AG04449 (cell line): ENCODE data around the gene AGBL4.
"Not testable (repeated sequence)": the region's sequence is repeated elsewhere in the genome, so short reads cannot be mapped to it uniquely, and the experiment has no call there.

Experiments used
- CTCF ChIA-PET: fragments of 350-600 bp; formaldehyde crosslinking; extraction: SDS; loops from one replicate; lab custom pipeline; 2021; ENCODE audit warnings: antibody characterized with exemption; lab: Yijun Ruan, JAX
- POLR2A ChIA-PET: fragments of 400-600, 350-600 bp; formaldehyde crosslinking; extraction: SDS; loops from one replicate; lab custom pipeline; 2020; ENCODE audit warnings: antibody characterized with exemption, inconsistent platforms; lab: Yijun Ruan, JAX
- DNase-seq: peaks from one replicate; pipeline ENCODE4 v3.0.0-alpha.2; 2010; ENCODE audit warnings: low read depth, low spot score
- H3K4me3 ChIP-seq: 2 replicates; pipeline ENCODE4 v1.5.1; 2011; ENCODE audit warnings: low read depth, mild to moderate bottlenecking, control low read depth, low read length
- TF ChIP-seq, protein P1 (sequence below): IDR thresholded peaks from one replicate; pipeline ENCODE4 v1.5.1; 2011; ENCODE audit warnings: mild to moderate bottlenecking, moderate library complexity, low read length, control low read depth, inconsistent platforms; ENCODE audit not compliant: insufficient read depth; ENCODE audit errors: missing control alignments

AGBL4 gene

DNA sequence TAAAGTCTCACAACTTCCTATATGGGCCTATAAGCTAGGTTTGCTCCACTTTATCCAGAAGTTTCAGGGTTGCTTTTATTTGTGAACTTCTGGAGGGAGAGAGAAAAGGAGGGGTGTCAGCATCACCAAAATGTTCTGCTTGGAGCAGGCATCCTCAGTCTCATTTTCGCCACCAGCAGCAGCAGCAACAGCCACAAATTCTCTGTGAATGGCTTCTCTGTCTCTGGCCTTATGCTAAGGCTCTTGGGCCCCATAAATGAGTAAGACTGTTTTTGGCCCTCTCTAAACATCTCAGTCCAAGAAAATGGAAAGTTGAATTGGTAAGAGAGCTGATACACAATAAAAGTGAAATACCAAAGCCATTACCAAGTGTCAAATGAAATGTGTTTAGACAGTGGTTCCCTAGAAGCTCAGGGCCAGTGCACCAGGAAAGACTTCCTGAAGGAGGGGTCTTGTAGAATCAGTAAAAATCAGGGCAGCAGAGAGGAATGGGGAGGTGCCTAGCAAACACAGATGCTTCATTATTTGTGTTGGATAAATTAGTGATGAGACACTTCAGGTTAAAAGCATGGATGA, 1498.8 kb downstream of the AGBL4 start:
- no peak overlapping the region for H3K4me3 ChIP-seq
- ChIA-PET POLR2A (no interaction called here), CTCF (no interaction called here)
- DNase-seq = no peak
- TF ChIP-seq, protein P1, sequence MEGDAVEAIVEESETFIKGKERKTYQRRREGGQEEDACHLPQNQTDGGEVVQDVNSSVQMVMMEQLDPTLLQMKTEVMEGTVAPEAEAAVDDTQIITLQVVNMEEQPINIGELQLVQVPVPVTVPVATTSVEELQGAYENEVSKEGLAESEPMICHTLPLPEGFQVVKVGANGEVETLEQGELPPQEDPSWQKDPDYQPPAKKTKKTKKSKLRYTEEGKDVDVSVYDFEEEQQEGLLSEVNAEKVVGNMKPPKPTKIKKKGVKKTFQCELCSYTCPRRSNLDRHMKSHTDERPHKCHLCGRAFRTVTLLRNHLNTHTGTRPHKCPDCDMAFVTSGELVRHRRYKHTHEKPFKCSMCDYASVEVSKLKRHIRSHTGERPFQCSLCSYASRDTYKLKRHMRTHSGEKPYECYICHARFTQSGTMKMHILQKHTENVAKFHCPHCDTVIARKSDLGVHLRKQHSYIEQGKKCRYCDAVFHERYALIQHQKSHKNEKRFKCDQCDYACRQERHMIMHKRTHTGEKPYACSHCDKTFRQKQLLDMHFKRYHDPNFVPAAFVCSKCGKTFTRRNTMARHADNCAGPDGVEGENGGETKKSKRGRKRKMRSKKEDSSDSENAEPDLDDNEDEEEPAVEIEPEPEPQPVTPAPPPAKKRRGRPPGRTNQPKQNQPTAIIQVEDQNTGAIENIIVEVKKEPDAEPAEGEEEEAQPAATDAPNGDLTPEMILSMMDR = no peak

DNA sequence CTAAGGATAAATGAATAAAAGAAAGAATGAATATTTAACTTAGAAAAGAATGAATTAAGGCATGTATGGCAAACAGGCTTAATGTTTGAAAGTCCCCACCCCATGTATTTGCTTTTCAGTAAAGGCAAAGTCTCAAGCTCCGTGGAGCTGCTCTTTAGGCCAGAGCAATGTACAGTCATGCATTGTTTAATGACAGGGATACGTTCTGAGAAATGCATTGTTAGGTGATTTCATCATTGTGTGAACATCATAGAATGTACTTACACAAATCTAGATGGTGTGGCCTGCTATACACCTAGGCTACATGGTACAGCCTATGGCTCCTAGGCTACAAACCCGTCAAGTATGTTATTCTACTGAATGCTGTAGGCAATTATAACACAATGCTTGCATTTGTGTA, 1500.2 kb downstream of the AGBL4 start:
- no peak for DNase-seq
- no peak overlapping the region for H3K4me3 ChIP-seq
- CTCF ChIA-PET = no interaction called here
- TF ChIP-seq, protein P1 = no peak
- POLR2A ChIA-PET = no interaction called here

DNA sequence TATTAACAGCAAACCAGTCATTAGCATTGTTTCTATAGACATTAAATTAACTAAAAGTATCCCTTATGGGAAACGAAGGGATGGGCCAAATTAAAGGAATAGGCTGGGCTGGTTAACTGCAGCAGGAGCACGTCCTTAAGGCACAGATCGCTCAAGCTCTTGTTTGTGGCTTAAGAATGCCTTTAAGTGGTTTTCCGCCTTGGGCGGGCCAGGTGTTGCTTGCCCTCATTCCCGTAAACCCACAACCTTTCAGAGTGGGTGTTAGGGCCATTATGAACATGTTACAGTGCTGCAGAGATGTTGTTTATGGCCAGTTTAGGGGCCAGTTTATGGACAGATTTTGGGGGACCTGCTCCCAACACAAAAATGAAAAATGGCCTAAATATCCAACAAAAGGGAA, 1503.9 kb downstream of the AGBL4 start:
- POLR2A ChIA-PET, H3K4me3 ChIP-seq, DNase-seq: not testable (repeated sequence)
- CTCF ChIA-PET = interaction anchor here (1.6 kb wide), 1 partner anchor 22 kb away, joined by 4 read pairs; no protein-coding TSS in a partner anchor

DNA sequence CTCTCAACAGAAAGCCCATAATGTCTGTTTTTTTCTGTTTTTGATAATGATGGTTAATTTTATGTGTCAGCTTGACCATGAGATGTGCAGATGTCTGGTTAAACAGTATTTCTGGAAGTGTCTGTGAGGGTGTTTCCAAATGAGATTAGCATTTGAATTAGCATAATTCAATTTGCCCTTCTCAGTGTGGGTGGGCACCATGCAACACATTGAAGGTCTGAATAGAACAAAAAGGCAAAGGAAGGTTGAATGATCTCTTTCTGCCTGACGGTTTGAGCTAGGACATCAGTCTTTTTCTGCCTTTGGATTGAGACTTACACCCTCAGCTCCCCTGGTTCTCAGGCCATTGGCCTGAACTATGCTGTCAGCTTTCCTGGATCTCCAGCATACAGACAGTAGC, 1516.9 kb downstream of the AGBL4 start:
- DNase-seq = no peak
- TF ChIP-seq, protein P1 = no peak
- H3K4me3 ChIP-seq = no peak overlapping the region
- ChIA-PET POLR2A (no interaction called here), CTCF (interaction anchor here (1.2 kb wide), 1 partner anchor 9 kb away, joined by 5 read pairs; no protein-coding TSS in a partner anchor)

DNA sequence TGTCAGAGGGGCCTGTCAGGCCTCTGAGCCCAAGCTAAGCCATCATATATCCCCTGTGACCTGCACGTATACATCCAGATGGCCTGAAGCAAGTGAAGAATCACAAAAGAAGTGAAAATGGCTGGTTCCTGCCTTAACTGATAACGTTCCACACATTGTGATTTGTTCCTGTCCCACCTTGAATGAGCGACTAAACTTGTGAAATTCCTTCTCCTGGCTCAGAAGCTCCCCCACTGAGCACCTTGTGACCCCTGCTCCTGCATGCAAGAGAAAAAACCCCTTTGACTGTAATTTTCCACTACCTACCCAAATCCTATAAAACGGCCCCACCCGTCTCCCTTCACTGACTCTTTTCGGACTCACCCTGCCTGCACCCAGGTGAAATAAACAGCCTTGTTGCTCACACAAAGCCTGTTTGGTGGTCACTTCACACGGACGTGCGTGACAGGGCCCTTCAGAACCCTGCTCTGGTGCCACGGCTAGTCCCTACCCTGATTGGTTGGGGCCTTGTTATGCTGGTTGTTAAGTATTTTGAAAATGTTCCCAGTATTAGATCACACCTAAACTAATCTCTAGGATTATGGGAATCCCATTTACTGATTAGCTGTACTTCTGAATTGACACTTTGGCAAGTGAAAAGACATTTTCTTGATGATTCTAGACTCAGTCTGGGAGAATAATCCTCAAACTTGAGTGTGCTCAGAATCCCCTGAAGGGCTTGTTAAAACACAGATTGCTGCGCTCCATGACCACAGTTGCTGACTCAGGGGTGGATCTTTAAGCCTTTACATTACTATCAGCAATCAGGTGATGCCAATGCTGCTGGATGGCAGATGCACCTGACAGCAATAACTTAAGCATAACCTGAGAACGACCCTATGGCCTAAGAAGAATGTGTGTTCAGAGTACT, 1523.0 kb downstream of the AGBL4 start:
- no peak for DNase-seq
- CTCF ChIA-PET = interaction anchor here (0.7 to 4.1 kb wide), 4 partner anchors 10 to 390 kb away, joined by 3 to 25 read pairs (median 16); no protein-coding TSS in a partner anchor
- POLR2A ChIA-PET = no interaction called here
- TF ChIP-seq, protein P1 = no peak
- H3K4me3 ChIP-seq = no peak overlapping the region

DNA sequence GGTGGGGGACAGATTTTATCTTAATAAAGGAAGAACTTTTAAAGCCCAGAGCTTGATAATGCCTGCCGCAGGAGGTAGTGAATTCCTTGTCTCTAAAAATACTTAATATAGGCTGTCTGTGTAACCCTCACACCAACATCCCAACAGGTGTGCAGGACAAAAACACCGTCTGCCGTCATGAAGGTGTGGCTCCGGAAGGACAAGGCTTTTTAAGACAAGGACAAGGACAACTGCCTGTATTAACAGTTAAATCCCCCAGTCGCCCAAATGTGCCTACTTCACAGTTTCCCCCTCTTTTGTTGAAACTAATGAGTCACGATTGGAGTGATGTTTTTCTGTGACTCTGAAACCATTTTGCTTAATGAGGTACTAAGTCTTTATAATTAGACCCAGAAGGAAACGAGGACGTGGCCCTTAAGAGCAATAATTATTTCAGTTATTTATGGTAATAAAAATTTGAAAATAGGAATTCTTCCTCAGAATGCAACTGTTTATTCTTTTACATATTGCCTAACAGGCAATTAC, 1524.5 kb downstream of the AGBL4 start:
- TF ChIP-seq, protein P1 = no peak
- no peak overlapping the region for H3K4me3 ChIP-seq
- ChIA-PET POLR2A (no interaction called here), CTCF (interaction anchor here (1.1 to 4.4 kb wide), 6 partner anchors 9 to 1834 kb away, joined by 3 to 25 read pairs (median 13); no protein-coding TSS in a partner anchor)
- no peak for DNase-seq
